ENCODE data around the gene TROAP.
"Not testable (repeated sequence)": the region's sequence is repeated elsewhere in the genome, so short reads cannot be mapped to it uniquely, and the experiment has no call there.

Gene TROAP

GRCh38 chr12:49309386-49309785 is 13.7 kb upstream of the TROAP start:
- TF ChIP-seq, protein P1, sequence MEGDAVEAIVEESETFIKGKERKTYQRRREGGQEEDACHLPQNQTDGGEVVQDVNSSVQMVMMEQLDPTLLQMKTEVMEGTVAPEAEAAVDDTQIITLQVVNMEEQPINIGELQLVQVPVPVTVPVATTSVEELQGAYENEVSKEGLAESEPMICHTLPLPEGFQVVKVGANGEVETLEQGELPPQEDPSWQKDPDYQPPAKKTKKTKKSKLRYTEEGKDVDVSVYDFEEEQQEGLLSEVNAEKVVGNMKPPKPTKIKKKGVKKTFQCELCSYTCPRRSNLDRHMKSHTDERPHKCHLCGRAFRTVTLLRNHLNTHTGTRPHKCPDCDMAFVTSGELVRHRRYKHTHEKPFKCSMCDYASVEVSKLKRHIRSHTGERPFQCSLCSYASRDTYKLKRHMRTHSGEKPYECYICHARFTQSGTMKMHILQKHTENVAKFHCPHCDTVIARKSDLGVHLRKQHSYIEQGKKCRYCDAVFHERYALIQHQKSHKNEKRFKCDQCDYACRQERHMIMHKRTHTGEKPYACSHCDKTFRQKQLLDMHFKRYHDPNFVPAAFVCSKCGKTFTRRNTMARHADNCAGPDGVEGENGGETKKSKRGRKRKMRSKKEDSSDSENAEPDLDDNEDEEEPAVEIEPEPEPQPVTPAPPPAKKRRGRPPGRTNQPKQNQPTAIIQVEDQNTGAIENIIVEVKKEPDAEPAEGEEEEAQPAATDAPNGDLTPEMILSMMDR (IDR thresholded peaks at IDR 0.05; ENCODE audit: low read depth, low read length, poor library complexity, severe bottlenecking): no peak
- TF ChIP-seq EZH2phosphoT487 (IDR thresholded peaks at IDR 0.05; ENCODE audit: borderline replicate concordance, low read length): no peak
- H3K9me2 ChIP-seq (replicated peaks; ENCODE audit: control insufficient read depth, low read length): no peaks in the 10 kb centered on the region

GRCh38 chr12:49310451-49311000 is 12.5 kb upstream of the TROAP start:
- not testable (repeated sequence) for H3K36me3 ChIP-seq (ENCODE audit: control insufficient read depth, low read length); H3K79me2 ChIP-seq (ENCODE audit: control insufficient read depth, low read length); H3K9me3 ChIP-seq (ENCODE audit: control insufficient read depth, insufficient read depth, low read length); H3K4me1 ChIP-seq (ENCODE audit: control insufficient read depth, low read length); H3K9me2 ChIP-seq (replicated peaks; ENCODE audit: control insufficient read depth, low read length); H3K27me3 ChIP-seq (ENCODE audit: control insufficient read depth, low read length); H3K4me2 ChIP-seq (ENCODE audit: low read length); H3K4me3 ChIP-seq (ENCODE audit: low read length); H3K27ac ChIP-seq (ENCODE audit: low read depth, low read length); H3F3A ChIP-seq (ENCODE audit: control insufficient read depth, insufficient read depth); H4K20me1 ChIP-seq (ENCODE audit: control insufficient read depth, insufficient read depth, low read depth, low read length)

More at GRCh38 chr12:49309386-49309785, 13.7 kb upstream of the TROAP start:
- Histone ChIP-seq H3K4me2 (ENCODE audit: low read length) (no peak overlapping the region), H3K4me1 (ENCODE audit: control insufficient read depth, low read length) (no peaks in the 10 kb centered on the region), H4K20me1 (ENCODE audit: control insufficient read depth, insufficient read depth, low read depth, low read length) (no peaks in the 10 kb centered on the region), H3K36me3 (ENCODE audit: control insufficient read depth, low read length) (no peaks in the 10 kb centered on the region), H3K27ac (ENCODE audit: low read depth, low read length) (no peak overlapping the region), H3K27me3 (ENCODE audit: control insufficient read depth, low read length) (0 out of 2 replicates have a peak, but pooled peaks cover 8% of the 10 kb centered on the region), H3F3A (ENCODE audit: control insufficient read depth, insufficient read depth) (no peaks in the 10 kb centered on the region), H3K9me3 (ENCODE audit: control insufficient read depth, insufficient read depth, low read length) (no peaks in the 10 kb centered on the region), H3K79me2 (ENCODE audit: control insufficient read depth, low read length) (no peaks in the 10 kb centered on the region), H3K4me3 (ENCODE audit: low read length) (no peak overlapping the region)

- H3K4me2 ChIP-seq (ENCODE audit: low read length): no peak overlapping the region
- H3K9me3 ChIP-seq (ENCODE audit: control insufficient read depth, insufficient read depth, low read length): no peaks in the 10 kb centered on the region
- no peaks in the 10 kb centered on the region for H3F3A ChIP-seq (ENCODE audit: control insufficient read depth, insufficient read depth)
- H3K36me3 ChIP-seq (ENCODE audit: control insufficient read depth, low read length): no peaks in the 10 kb centered on the region
- H4K20me1 ChIP-seq (ENCODE audit: control insufficient read depth, insufficient read depth, low read depth, low read length): no peaks in the 10 kb centered on the region
- H3K9me2 ChIP-seq (replicated peaks; ENCODE audit: control insufficient read depth, low read length): no peaks in the 10 kb centered on the region
- H3K27me3 ChIP-seq (ENCODE audit: control insufficient read depth, low read length): no peaks in the 10 kb centered on the region
- no peak for TF ChIP-seq EZH2phosphoT487 (IDR thresholded peaks at IDR 0.05; ENCODE audit: borderline replicate concordance, low read length)
- TF ChIP-seq, protein P1 (IDR thresholded peaks at IDR 0.05; ENCODE audit: low read depth, low read length, poor library complexity, severe bottlenecking): no peak
- H3K27ac ChIP-seq (ENCODE audit: low read depth, low read length): no peak overlapping the region
- no peaks in the 10 kb centered on the region for H3K4me1 ChIP-seq (ENCODE audit: control insufficient read depth, low read length)
- H3K4me3 ChIP-seq (ENCODE audit: low read length): no peak overlapping the region
- no peaks in the 10 kb centered on the region for H3K79me2 ChIP-seq (ENCODE audit: control insufficient read depth, low read length)
Observed at GRCh38 chr12:49314811-49315210, 8.2 kb upstream of the TROAP start.

DNA sequence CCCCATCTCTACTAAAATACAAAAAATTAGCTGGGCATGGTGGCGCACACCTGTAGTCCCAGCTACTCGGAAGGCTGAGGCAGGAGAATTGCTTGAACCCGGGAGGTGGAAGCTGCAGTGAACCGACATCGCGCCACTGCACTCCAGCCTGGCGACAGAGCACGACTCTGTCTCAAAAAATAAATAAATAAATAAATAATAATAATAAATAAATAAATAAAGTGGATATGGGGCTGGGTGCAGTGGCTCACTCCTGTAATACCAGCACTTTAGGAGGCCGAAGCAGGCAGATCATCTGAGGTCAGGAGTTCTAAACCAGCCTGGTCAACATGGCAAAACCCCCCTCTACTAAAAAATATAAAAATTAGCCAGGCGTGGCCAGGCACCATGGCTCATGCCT is 5.9 kb upstream of the TROAP start:
- not testable (repeated sequence) for H3F3A ChIP-seq (ENCODE audit: control insufficient read depth, insufficient read depth); H3K79me2 ChIP-seq (ENCODE audit: control insufficient read depth, low read length); H3K4me1 ChIP-seq (ENCODE audit: control insufficient read depth, low read length); H3K27me3 ChIP-seq (ENCODE audit: control insufficient read depth, low read length); H3K9me2 ChIP-seq (replicated peaks; ENCODE audit: control insufficient read depth, low read length); H3K4me3 ChIP-seq (ENCODE audit: low read length); H4K20me1 ChIP-seq (ENCODE audit: control insufficient read depth, insufficient read depth, low read depth, low read length); H3K9me3 ChIP-seq (ENCODE audit: control insufficient read depth, insufficient read depth, low read length); H3K27ac ChIP-seq (ENCODE audit: low read depth, low read length); H3K36me3 ChIP-seq (ENCODE audit: control insufficient read depth, low read length); H3K4me2 ChIP-seq (ENCODE audit: low read length)

- not testable (repeated sequence) for H4K20me1 ChIP-seq (ENCODE audit: control insufficient read depth, insufficient read depth, low read depth, low read length); H3K27ac ChIP-seq (ENCODE audit: low read depth, low read length); H3K9me3 ChIP-seq (ENCODE audit: control insufficient read depth, insufficient read depth, low read length); H3F3A ChIP-seq (ENCODE audit: control insufficient read depth, insufficient read depth); H3K4me3 ChIP-seq (ENCODE audit: low read length); H3K9me2 ChIP-seq (replicated peaks; ENCODE audit: control insufficient read depth, low read length); H3K27me3 ChIP-seq (ENCODE audit: control insufficient read depth, low read length); H3K4me2 ChIP-seq (ENCODE audit: low read length)
- H3K36me3 ChIP-seq (ENCODE audit: control insufficient read depth, low read length): peaks cover 22% of the 10 kb centered on the region
- H3K79me2 ChIP-seq (ENCODE audit: control insufficient read depth, low read length): peaks cover 20% of the 10 kb centered on the region
- peaks cover 20% of the 10 kb centered on the region for H3K4me1 ChIP-seq (ENCODE audit: control insufficient read depth, low read length)
Observed at GRCh38 chr12:49320411-49321103, 2.5 kb upstream of the TROAP start.

Data from DOHH2 (cell line).